Peyer's patch (tissue), 4 donors: ENCODE results near the gene DKK3.

Experiments used
- CTCF ChIP-seq, 6 experiments: fragments of 450-650 bp in 4 of 6; fragments of 200-600 bp in 2 of 6; sonication (generic) in 1 of 6; IDR thresholded peaks; one replicate each; pipeline ENCODE4 v1.5.1; 2017 to 2019; ENCODE audit warnings: antibody characterized with exemption in 6 of 6, mild to moderate bottlenecking in 3 of 6, moderate library complexity in 1 of 6
- POLR2A ChIP-seq, 2 donors: fragments of 450-650 bp; IDR thresholded peaks; one replicate each; pipeline ENCODE4 v1.5.1; 2017; ENCODE audit warnings: antibody characterized with exemption in 2 of 2, mild to moderate bottlenecking in 2 of 2, moderate library complexity in 2 of 2

- TF ChIP-seq CTCF (IDR thresholded peaks at IDR 0.05) = no peak
- TF ChIP-seq POLR2A (IDR thresholded peaks at IDR 0.05) = no peak
Observed at GRCh38 chr11:12056119-12056518, 47.7 kb upstream of the DKK3 start.
